ENCODE data around the gene PHACTR1. TPM values are rescaled to one million over a fixed set of nuclear protein-coding genes. Genes with fewer than 3 reads are reported as not detected.

PHACTR1 gene
- total and polyA plus RNA-seq, 2 of the 4 experiments (the other 2 are of a cell fraction): not detected

DNA sequence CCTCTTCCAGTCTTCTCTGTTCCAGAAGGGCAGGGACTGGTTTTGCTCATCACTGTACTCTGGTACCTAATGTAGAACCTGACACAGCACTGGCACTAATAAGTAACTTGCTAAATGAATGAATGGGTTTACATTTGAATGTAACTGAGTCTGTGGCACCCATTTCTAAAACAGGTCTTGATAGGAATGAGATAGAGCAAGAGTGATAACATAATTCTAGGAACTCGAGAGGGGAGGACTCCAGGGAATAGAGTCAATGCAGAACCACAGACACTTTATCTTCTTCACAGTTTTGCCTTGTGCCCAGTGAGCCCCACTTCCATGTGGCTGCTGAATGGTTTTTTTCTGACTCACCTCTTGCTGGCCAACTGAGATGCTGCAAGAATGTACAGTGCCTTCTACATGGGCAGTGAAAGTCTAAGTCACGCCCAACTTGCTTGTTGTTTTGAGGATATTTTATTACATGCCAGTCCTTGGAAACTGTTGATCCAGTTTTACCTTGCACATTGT is 550.6 kb downstream of the PHACTR1 start:
- Histone ChIP-seq H2AFZ (replicated peaks; ENCODE audit: low read length, poor library complexity) (no peak overlapping the region), H3K9me1 (ENCODE audit: insufficient read depth, low read length) (no peaks in the 10 kb centered on the region), H2AK9ac (replicated peaks; ENCODE audit: low read depth, low read length, poor library complexity) (no peak overlapping the region), H3K9ac (ENCODE audit: low read depth, low read length) (no peak overlapping the region), H2BK20ac (ENCODE audit: low read depth, low read length) (no peak overlapping the region), H3K9me3 (ENCODE audit: control insufficient read depth, insufficient read depth, low read length) (no peaks in the 10 kb centered on the region), H3K36me3 (ENCODE audit: control insufficient read depth, insufficient read depth, low read length) (no peaks in the 10 kb centered on the region), H3K27me3 (ENCODE audit: control insufficient read depth, insufficient read depth, low read length) (no peaks in the 10 kb centered on the region; the same call in 1 of the 2 replicates), H2BK15ac (ENCODE audit: low read depth, low read length) (no peak overlapping the region), H3K23ac (ENCODE audit: low read depth, low read length) (no peak overlapping the region), H3K4me1 (ENCODE audit: control insufficient read depth, insufficient read depth, low read length) (no peaks in the 10 kb centered on the region), H4K20me1 (ENCODE audit: insufficient read depth, low read length) (no peaks in the 10 kb centered on the region), H3K79me1 (ENCODE audit: low read depth in 1 of 2, low read length in 2 of 2) (no peaks in the 10 kb centered on the region), H4K91ac (ENCODE audit: insufficient read depth, low read depth, low read length) (no peak overlapping the region), H3K14ac (replicated peaks; ENCODE audit: low read depth, low read length) (no peak overlapping the region), H3K4ac (ENCODE audit: low read depth, low read length) (no peak overlapping the region), H4K8ac (ENCODE audit: low read depth in 2 of 2, low read length in 2 of 2) (no peak overlapping the region), H3K4me2 (ENCODE audit: low read depth, low read length) (no peak overlapping the region), H3K27ac (ENCODE audit: insufficient read depth, low read length) (no peak overlapping the region), H4K5ac (ENCODE audit: low read depth, low read length) (no peak overlapping the region), H2AK5ac (ENCODE audit: low read depth, low read length) (no peak overlapping the region), H2BK120ac (ENCODE audit: low read depth, low read length) (no peak overlapping the region), H3K56ac (ENCODE audit: extremely low read depth, insufficient read depth, low read length) (no peak overlapping the region), H2BK5ac (ENCODE audit: low read depth, low read length, poor library complexity, severe bottlenecking) (no peak overlapping the region), H3K18ac (ENCODE audit: low read depth, low read length) (no peak overlapping the region), H3K4me3 (ENCODE audit: insufficient read depth, low read depth, low read length) (no peak overlapping the region)
- dilution Hi-C loops (cut with HindIII; ENCODE audit: low sequenced_read_pairs, unreplicated experiment): no loop called here
- intact Hi-C loops (cut with micrococcal nuclease): no loop called here
- WGBS, 2 experiments (ENCODE audit: extremely low coverage in 2 of 2, insufficient read length in 1 of 2): no CpG with 5 or more reads among the region's 2 CpGs
- CTCF ChIA-PET: no interaction called here
- ATAC-seq (ENCODE audit: low read depth) (no peak), DNase-seq (no peak)
- no peak for TF ChIP-seq ELK1 (IDR thresholded peaks at IDR 0.05; ENCODE audit: borderline replicate concordance, low read depth, low read length)
- in situ Hi-C loops (cut with MboI; ENCODE audit: low sequenced_read_pairs): no loop called here
- POLR2A ChIA-PET (ENCODE audit: unreplicated experiment): no interaction called here
- BruUV-seq (replicated peaks): no TSS peak
